ENCODE data around the gene ZFPM1.

The ZFPM1 gene

GRCh38 chr16:88533381-88533917, 80.4 kb downstream of the ZFPM1 start:
- H3K23ac ChIP-seq (ENCODE audit: low read depth, low read length, poor library complexity), result peak overlapping the region; percentile 89
- no CpG with 5 or more reads among the region's 79 CpGs for WGBS, 2 donors (ENCODE audit: extremely low coverage in 2 of 2, insufficient read length in 2 of 2, insufficient replicate concordance in 1 of 2)
- H3K79me1 ChIP-seq (ENCODE audit: low read depth, low read length), result peaks cover 13% of the 10 kb centered on the region
- H3K27me3 ChIP-seq (ENCODE audit: control insufficient read depth in 3 of 3, insufficient read depth in 3 of 3, low read depth in 1 of 3, low read length in 3 of 3), result peaks cover 0 to 4% (median under 1%) of the 10 kb centered on the region in 3 experiments
- peak overlapping the region; percentile 83 for H3K18ac ChIP-seq (ENCODE audit: low read length)
- no peak overlapping the region for H3K14ac ChIP-seq (ENCODE audit: low read length)
- DNase-seq (ENCODE audit: low spot score), result peak; percentile 29
- H3K9me3 ChIP-seq (replicated peaks in 1 of 2; ENCODE audit: control insufficient read depth in 2 of 2, insufficient read depth in 1 of 2, low read depth in 1 of 2, low read length in 2 of 2), result no peaks in the 10 kb centered on the region
- peaks cover 7 to 9% of the 10 kb centered on the region in 2 donors for H3K4me1 ChIP-seq (ENCODE audit: control insufficient read depth in 2 of 2, insufficient read depth in 1 of 2, low read depth in 1 of 2, low read length in 2 of 2)
- H2BK12ac ChIP-seq (ENCODE audit: low read length), result no peak overlapping the region
- peak overlapping the region; percentile 91 for H3K4me2 ChIP-seq (ENCODE audit: insufficient read depth, low read length, poor library complexity, severe bottlenecking)
- peak overlapping the region; percentile 88 for H3K9ac ChIP-seq (ENCODE audit: low read depth, low read length, poor library complexity)
- no peak overlapping the region for H2BK120ac ChIP-seq (ENCODE audit: low read depth, low read length)
- peaks cover 2 to 8% of the 10 kb centered on the region in 2 donors for H3K36me3 ChIP-seq (replicated peaks in 1 of 2; ENCODE audit: control insufficient read depth in 2 of 2, insufficient read depth in 2 of 2, low read length in 2 of 2)
- peak overlapping the region; percentile 39 for H2BK5ac ChIP-seq (ENCODE audit: low read length)
- no peak overlapping the region for H3K4ac ChIP-seq (ENCODE audit: low read length)
- H2AFZ ChIP-seq (ENCODE audit: low read length), result no peak overlapping the region
- no peak overlapping the region for H2BK15ac ChIP-seq (ENCODE audit: low read length)
- no peak overlapping the region for H3K27ac ChIP-seq (replicated peaks; ENCODE audit: low read length)
- peak overlapping the region in 1 of 2 donors; percentile 90 for H3K4me3 ChIP-seq (ENCODE audit: low read length in 2 of 2)
- H4K91ac ChIP-seq (ENCODE audit: low read depth, low read length, poor library complexity), result no peak overlapping the region
- peak overlapping the region; percentile 98 for H2AK5ac ChIP-seq (ENCODE audit: low read depth, low read length)
- no peak overlapping the region for H4K8ac ChIP-seq (ENCODE audit: low read depth, low read length)

DNA sequence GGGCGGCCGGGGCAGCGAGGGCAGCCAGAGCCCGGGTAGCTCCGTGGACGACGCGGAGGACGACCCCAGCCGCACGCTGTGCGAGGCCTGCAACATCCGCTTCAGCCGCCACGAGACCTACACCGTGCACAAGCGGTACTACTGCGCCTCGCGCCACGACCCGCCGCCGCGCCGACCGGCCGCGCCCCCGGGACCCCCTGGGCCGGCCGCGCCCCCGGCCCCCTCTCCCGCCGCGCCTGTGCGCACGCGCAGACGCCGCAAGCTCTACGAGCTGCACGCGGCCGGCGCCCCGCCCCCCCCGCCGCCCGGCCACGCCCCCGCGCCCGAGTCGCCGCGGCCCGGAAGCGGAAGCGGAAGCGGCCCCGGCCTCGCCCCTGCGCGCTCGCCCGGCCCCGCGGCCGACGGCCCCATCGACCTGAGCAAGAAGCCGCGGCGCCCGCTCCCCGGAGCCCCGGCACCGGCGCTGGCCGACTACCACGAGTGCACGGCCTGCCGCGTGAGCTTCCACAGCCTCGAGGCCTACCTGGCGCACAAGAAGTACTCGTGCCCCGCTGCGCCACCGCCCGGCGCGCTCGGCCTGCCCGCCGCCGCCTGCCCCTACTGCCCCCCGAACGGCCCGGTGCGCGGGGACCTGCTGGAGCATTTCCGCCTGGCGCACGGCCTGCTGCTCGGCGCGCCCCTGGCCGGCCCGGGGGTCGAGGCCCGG, 81.0 kb downstream of the ZFPM1 start:
- Histone ChIP-seq H2BK120ac (ENCODE audit: low read depth, low read length) (no peak overlapping the region), H4K8ac (ENCODE audit: low read depth, low read length) (peak overlapping the region; percentile 92), H3K4ac (ENCODE audit: low read length) (peak overlapping the region; percentile 23), H3K14ac (ENCODE audit: low read length) (peak overlapping the region; percentile 99), H2AFZ (ENCODE audit: low read length) (peak overlapping the region; percentile 89), H4K91ac (ENCODE audit: low read depth, low read length, poor library complexity) (no peak overlapping the region), H3K4me3 (ENCODE audit: low read length in 2 of 2) (peak overlapping the region; percentile 69 to 99), H2AK5ac (ENCODE audit: low read depth, low read length) (peak overlapping the region; percentile 94), H2BK5ac (ENCODE audit: low read length) (peak overlapping the region; percentile 39), H3K18ac (ENCODE audit: low read length) (peak overlapping the region; percentile 99), H3K9ac (ENCODE audit: low read depth, low read length, poor library complexity) (peak overlapping the region; percentile 99), H3K4me2 (ENCODE audit: insufficient read depth, low read length, poor library complexity, severe bottlenecking) (peak overlapping the region; percentile 91), H3K36me3 (replicated peaks in 1 of 2; ENCODE audit: control insufficient read depth in 2 of 2, insufficient read depth in 2 of 2, low read length in 2 of 2) (peaks cover 2 to 8% of the 10 kb centered on the region in 2 donors), H2BK15ac (ENCODE audit: low read length) (no peak overlapping the region), H3K79me1 (ENCODE audit: low read depth, low read length) (peaks cover 13% of the 10 kb centered on the region), H3K4me1 (ENCODE audit: control insufficient read depth in 2 of 2, insufficient read depth in 1 of 2, low read depth in 1 of 2, low read length in 2 of 2) (peaks cover 8 to 13% of the 10 kb centered on the region in 2 donors), H3K23ac (ENCODE audit: low read depth, low read length, poor library complexity) (peak overlapping the region; percentile 96), H3K27ac (replicated peaks; ENCODE audit: low read length) (peak overlapping the region; percentile 69), H3K9me3 (replicated peaks in 1 of 2; ENCODE audit: control insufficient read depth in 2 of 2, insufficient read depth in 1 of 2, low read depth in 1 of 2, low read length in 2 of 2) (no peaks in the 10 kb centered on the region), H2BK12ac (ENCODE audit: low read length) (peak overlapping the region; percentile 41), H3K27me3 (ENCODE audit: control insufficient read depth in 3 of 3, insufficient read depth in 3 of 3, low read depth in 1 of 3, low read length in 3 of 3) (peaks cover 0 to 9% (median 5%) of the 10 kb centered on the region in 3 experiments)
- WGBS, 2 donors (ENCODE audit: extremely low coverage in 2 of 2, insufficient read length in 2 of 2, insufficient replicate concordance in 1 of 2), result no CpG with 5 or more reads among the region's 114 CpGs
- DNase-seq (ENCODE audit: low spot score), result peak; percentile 75

GRCh38 chr16:88534638-88535190, 81.6 kb downstream of the ZFPM1 start:
- Histone ChIP-seq H3K27ac (replicated peaks; ENCODE audit: low read length) (no peak overlapping the region), H3K18ac (ENCODE audit: low read length) (peak overlapping the region; percentile 28), H2BK15ac (ENCODE audit: low read length) (no peak overlapping the region), H3K36me3 (replicated peaks in 1 of 2; ENCODE audit: control insufficient read depth in 2 of 2, insufficient read depth in 2 of 2, low read length in 2 of 2) (peaks cover 2 to 8% of the 10 kb centered on the region in 2 donors), H4K91ac (ENCODE audit: low read depth, low read length, poor library complexity) (no peak overlapping the region), H4K8ac (ENCODE audit: low read depth, low read length) (no peak overlapping the region), H3K4ac (ENCODE audit: low read length) (peak overlapping the region; percentile 23), H3K4me3 (ENCODE audit: low read length in 2 of 2) (peak overlapping the region; percentile 69 to 99), H3K23ac (ENCODE audit: low read depth, low read length, poor library complexity) (no peak overlapping the region), H2BK12ac (ENCODE audit: low read length) (no peak overlapping the region), H3K79me1 (ENCODE audit: low read depth, low read length) (peaks cover 15% of the 10 kb centered on the region), H2AFZ (ENCODE audit: low read length) (peak overlapping the region; percentile 89), H3K9ac (ENCODE audit: low read depth, low read length, poor library complexity) (peak overlapping the region; percentile 91), H3K4me2 (ENCODE audit: insufficient read depth, low read length, poor library complexity, severe bottlenecking) (peak overlapping the region; percentile 86), H3K9me3 (replicated peaks in 1 of 2; ENCODE audit: control insufficient read depth in 2 of 2, insufficient read depth in 1 of 2, low read depth in 1 of 2, low read length in 2 of 2) (no peaks in the 10 kb centered on the region), H2BK120ac (ENCODE audit: low read depth, low read length) (no peak overlapping the region), H3K4me1 (ENCODE audit: control insufficient read depth in 2 of 2, insufficient read depth in 1 of 2, low read depth in 1 of 2, low read length in 2 of 2) (peaks cover 8 to 13% of the 10 kb centered on the region in 2 donors), H2BK5ac (ENCODE audit: low read length) (no peak overlapping the region), H2AK5ac (ENCODE audit: low read depth, low read length) (peak overlapping the region; percentile 70), H3K27me3 (ENCODE audit: control insufficient read depth in 3 of 3, insufficient read depth in 3 of 3, low read depth in 1 of 3, low read length in 3 of 3) (peaks cover 0 to 15% (median 10%) of the 10 kb centered on the region in 3 experiments), H3K14ac (ENCODE audit: low read length) (peak overlapping the region; percentile 21)
- DNase-seq (ENCODE audit: low spot score), result no peak
- WGBS, 2 donors (ENCODE audit: extremely low coverage in 2 of 2, insufficient read length in 2 of 2, insufficient replicate concordance in 1 of 2), result no CpG with 5 or more reads among the region's 65 CpGs
